NCI-H748 (cell line): Measurements from ENCODE around the gene EBF4.
"Not testable (repeated sequence)": the region's sequence is repeated elsewhere in the genome, so short reads cannot be mapped to it uniquely, and the experiment has no call there.

Experiments
- DNase-seq: peaks from one replicate; lab custom pipeline; 2025; ENCODE audit not compliant: unreplicated experiment; lab: John Stamatoyannopoulos, UW

The EBF4 gene

DNA sequence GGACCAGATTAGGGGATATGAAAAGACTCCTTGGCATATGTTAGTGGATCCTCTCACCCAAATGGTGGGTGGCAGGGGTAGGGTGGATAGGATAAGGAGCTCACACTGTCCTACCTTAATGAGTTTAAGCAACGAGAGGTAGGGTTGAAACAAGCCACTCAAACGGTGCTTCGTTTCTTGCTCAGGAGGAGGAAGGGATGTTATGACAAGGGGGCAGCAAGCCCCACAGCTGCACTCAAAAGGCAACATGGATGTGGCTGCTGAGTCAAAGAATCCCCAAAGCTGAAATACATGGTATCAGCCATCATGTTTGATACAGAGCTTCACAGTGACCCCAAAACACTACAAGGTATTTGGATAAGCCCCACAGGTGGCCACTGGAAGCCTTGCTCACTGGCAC lies 20.1 kb upstream of the EBF4 start:
- DNase-seq, result no peak

GRCh38 chr20:2673453-2673852 lies 19.1 kb upstream of the EBF4 start:
- DNase-seq, result no peak

- DNase-seq, result no peak
Measured at GRCh38 chr20:2680046-2680445, 12.5 kb upstream of the EBF4 start.

- not testable (repeated sequence) for DNase-seq
Measured at GRCh38 chr20:2682040-2682439, 10.5 kb upstream of the EBF4 start.

DNA sequence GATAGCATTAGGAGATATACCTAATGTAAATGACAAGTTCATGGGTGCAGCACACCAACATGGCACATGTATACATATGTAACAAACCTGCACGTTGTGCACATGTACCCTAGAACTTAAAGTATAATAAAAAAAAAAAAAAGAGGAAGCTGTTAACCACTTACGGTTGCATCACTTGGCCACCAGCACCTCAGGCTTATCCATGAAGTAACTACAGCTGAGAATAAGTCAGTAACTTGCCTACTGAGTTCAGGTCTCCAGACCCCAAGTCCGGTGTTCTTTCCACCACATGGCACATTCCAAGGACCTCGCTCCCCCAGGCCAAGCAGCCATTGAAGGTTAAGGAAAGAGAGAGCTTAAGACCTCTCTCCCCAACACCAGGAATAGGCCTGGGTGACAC lies 7.8 kb upstream of the EBF4 start:
- not testable (repeated sequence) for DNase-seq

DNA sequence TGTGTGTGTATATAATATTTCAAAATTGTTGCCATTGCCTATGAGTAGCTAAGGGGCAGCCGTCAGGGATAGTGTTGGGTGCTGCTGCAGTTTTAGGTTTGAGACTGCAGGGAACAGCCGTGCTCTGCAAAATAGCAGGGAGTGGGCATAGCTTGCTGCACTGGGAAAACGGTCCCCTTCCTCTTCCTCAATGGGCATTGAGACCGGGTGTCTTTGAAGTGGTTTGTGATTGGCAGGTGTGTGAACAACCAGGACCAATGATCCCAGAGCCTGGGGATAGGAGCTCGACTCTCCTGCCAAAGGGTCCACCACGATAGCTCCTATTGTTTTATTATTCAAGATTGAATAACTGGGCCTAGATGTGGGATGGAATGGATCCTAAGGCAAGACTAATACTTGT lies 5.1 kb upstream of the EBF4 start:
- no peak for DNase-seq

GRCh38 chr20:2688041-2688591 lies 4.5 kb upstream of the EBF4 start:
- peak; percentile 78 for DNase-seq

DNA sequence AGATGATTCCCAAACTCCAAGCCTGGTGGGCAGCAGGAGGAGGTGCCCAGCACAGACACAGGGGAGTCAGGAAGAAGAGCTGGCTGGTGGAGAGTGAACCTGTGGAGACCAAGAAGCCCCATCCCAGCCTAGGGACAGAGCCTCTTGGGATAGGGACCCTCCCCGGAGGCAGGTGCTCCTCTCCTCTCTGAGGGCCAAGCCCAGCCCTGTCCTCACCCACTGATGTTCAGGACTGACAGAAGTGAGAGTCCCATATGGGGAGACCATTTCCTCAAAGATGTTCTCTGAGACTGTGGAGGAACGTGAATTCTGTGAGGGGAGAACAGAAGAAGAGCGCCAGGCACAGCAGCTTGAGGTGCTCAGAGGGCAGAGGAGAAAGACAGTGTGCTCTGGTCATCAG lies 2.4 kb upstream of the EBF4 start:
- DNase-seq, result no peak

DNA sequence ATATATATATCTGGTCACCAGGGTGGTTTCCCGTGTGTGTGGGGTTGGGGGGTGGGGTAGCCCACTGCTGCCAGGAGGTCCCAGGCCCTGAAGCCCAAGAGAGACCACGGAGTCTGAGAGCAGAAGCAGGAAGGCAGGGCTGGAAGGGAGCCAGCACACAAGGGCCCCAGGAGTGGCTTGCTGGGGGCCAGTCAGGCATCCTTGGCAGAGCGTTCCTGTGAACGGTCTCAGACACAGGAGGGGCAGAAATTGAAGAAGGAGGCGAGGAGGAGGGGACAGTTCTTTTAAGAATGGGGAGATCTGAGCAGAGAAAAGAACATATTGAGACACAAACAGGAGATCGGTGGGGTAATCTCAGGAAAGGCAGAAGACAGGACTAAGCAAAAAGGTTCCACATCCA lies 1.9 kb upstream of the EBF4 start:
- no peak for DNase-seq

GRCh38 chr20:2691127-2691526 lies 1.5 kb upstream of the EBF4 start:
- no peak for DNase-seq

DNA sequence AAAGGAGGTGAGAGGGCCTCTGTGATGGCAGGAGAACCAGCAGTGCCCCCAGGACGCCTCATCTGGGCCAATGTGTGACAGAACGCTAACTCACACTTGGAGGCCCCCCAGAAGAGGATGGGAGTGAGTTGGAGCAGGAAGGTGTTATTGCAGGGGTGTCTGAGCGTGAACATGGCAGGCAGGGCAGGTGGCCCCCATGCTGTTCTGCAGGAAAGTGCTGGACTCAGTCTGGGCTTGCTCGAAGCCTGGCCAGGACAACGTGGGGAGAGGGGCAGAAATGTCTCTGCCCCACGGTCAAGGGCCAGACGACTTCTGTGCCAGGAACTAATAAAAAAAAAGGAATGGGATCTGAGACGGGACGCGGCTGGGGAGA lies 931 bp upstream of the EBF4 start:
- no peak for DNase-seq

- DNase-seq, result peak; percentile 64
Measured at GRCh38 chr20:2692886-2693285, 306 bp downstream of the EBF4 start.

DNA sequence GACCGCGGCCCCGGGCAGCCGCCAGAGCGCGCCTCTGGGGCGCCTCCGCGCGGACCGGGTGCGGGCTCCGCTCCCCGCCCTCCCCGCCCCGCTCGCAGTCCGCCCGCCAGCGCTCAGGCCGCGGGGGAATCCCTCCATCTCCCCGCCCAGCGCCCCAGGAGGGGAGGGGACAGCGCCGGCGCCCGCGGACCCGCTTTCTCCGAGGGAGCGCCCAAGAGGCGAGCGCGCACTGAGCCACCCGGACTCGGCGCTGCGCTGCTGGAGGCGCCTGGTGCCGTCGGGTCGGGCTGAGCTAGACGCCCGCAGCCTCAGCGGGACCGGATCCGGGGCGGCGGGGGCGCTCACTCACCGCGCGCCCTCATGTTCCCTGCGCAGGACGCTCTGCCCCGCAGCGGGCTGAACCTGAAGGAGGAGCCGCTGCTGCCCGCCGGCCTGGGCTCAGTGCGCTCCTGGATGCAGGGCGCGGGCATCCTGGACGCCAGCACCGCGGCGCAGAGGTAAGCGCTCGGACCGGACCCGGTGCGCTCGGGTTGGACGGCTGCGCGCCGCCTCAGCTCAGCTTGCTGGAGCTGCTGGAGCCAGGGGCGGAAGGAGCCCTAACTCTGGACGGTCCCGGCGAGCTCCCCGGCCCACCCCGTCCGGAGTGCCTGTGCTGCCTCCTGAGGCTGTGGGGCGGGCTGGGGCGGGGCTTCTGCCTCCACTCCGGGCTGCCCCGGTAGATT lies 867 bp downstream of the EBF4 start:
- peak; percentile 73 for DNase-seq

GRCh38 chr20:2694008-2694471 lies 1.5 kb downstream of the EBF4 start:
- peak; percentile 51 for DNase-seq

DNA sequence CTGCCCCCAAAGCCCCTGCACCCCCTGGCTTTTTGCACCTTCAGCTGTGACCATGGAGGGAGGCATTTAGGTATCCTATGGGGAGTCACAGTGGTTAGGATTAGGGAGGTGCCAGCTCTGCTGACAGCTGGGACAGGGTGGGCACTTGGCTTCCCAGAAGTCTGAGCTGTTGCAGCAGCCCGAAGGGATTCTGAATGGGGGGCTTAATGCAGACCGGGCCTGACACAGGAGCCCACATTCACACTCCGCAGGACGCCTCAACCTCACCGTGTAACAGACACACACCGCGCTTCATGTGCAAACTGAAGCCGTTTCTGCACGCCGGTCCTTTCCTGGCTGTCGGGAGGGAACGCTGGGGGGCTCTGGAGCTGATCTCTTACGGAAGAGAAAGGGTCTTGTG lies 1.9 kb downstream of the EBF4 start:
- DNase-seq, result no peak

DNA sequence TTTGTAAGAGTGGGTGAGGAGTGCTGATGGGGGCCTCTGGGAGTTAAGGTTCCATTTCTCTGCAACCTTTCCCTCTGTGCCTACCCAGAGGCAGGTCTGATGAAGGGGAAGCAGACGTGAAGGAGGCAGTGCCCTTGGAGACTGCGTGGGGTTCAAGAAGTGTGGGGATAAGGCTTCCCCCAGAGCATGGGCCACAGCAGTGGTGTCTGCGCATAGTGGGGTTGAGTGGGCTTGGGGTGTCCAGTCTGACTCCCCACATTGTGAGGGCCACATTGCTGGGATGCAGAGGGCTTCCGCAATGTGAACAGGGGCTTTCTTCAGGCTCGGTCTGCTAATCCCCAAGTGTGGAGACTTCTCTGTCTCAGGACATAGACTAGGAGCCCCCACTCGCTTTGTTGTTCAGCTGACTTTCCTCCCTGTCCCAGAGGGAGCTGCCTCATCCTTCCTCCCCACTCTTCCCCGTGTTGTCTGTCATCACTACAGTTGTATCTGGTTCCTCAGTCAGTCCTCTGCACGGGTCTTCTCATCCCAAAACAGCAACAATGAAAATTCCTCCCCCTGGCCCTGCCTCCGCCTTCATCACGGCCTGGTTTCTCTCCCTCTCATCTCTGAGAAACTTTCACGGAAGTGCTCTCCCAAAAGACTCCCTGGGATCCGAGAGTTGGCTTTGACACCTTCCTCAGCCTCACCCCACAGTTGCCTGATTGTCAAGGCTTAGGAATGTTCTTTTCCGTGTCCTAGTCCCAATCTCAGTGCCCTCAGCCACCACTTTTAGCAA lies 2.8 kb downstream of the EBF4 start:
- no peak for DNase-seq

DNA sequence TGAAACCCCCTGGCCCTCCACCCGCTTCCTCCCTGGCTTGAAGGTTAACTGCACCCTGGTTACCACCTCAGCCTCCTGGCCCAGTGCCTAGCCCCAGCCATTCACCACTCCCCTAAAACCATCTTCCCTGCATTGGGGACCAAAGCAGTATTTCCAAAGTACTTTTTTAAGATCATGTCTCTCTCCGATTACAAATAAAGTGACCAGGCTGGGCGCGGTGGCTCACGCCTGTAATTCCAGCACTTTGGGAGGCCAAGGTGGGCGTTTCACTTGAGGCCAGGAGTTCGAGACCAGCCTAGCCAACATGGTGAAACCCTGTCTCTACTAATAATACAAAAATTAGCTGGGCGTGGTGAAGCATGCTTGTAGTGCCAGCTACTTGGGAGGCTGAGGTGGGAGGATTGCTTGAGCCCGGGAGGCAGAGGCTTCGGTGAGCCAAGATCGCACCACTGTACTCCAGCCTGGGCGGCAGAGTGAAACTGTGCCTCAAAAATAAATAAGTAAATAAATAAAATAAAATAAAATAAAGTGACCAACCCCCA lies 3.5 kb downstream of the EBF4 start:
- not testable (repeated sequence) for DNase-seq

GRCh38 chr20:2696646-2697045 lies 4.1 kb downstream of the EBF4 start:
- no peak for DNase-seq

- no peak for DNase-seq
Measured at GRCh38 chr20:2697768-2698167, 5.2 kb downstream of the EBF4 start.

- no peak for DNase-seq
Measured at GRCh38 chr20:2698186-2698817, 5.7 kb downstream of the EBF4 start.

GRCh38 chr20:2698912-2699311 lies 6.3 kb downstream of the EBF4 start:
- DNase-seq, result no peak
